GM18951 (cell line): ENCODE measurements around the gene DEDD.

Source experiments
- POLR2A ChIP-seq: IDR thresholded peaks from 4 replicates; pipeline ENCODE4 v1.6.1; 2011; ENCODE audit warnings: mild to moderate bottlenecking; ENCODE audit not compliant: insufficient read length, insufficient read depth; ENCODE audit errors: extremely low read depth
- in situ Hi-C: fragments of 300-500 bp; cut with MboI; formaldehyde crosslinking; loops from one replicate; pipeline ENCODE4 v1.12.0; 2022; ENCODE audit warnings: low sequenced_read_pairs, mixed read lengths, inconsistent platforms; ENCODE audit not compliant: unreplicated experiment

The DEDD gene

DNA sequence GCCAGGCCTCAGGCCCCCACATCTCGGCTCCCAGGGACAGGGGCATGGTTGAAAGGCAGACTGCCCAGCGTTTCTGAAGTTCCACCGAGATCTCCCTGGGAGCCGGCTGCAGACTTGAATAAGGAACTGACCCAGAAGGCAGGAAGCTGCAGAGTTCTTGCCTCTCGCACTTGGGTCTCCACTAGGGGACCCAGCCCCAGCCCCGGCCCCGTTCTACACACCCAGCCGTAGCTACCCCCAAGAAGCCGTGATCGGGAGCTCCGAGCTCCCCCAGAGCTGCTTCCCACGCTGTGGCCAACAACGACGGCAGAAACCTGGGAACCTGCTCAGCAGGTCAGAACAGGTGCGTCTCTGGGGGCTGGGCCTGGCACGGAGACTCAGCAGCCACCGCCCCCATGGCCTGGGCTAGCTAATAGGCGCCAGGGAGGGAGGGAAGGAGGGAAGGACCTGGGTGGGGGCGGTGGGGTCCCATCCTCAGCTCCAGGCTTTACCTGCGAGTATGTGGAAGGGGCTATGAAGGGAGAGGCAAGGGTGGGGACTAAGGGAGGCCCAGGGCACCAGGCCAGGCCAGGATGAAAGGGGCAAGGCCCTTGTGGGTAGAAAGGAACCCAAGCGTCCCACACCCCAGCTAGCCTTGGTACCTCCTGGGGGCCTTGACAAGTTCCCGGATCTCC lies 43.1 kb downstream of the DEDD start, which contains the start of gene NECTIN4:
TSS of gene NECTIN4 (minus strand) at position 308 of the 674 bp plus-strand sequence. CDS start at position 46, 262 bp downstream.
- in situ Hi-C loops, result no loop called here
- no peak for TF ChIP-seq POLR2A

DNA sequence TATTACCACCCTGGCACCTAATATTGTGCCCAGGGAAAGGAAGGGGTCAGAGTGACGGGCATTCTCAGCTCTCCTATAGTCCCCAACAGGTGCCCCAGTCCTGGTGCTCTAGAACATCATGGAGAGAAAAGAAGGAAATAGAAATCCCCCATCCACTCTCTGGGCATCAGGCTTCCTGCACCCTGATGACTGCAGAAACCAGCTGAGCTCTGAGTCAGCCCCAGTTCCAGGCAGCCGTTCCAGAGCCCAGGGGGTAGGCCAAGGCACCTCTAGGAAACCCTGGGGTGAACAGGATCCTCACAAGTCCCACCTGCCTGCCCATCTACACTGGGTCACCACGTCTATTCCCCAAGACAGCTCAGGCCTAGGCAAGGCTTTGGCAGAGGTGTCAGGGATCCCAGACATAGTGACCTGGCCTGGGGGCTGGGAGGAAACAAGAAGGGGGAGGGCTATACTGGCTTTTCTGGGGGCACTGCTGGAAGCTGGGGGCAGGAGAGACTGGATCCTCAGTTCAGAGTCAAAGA lies 43.8 kb downstream of the DEDD start:
- TF ChIP-seq POLR2A, result no peak
- in situ Hi-C loops, result no loop called here

DNA sequence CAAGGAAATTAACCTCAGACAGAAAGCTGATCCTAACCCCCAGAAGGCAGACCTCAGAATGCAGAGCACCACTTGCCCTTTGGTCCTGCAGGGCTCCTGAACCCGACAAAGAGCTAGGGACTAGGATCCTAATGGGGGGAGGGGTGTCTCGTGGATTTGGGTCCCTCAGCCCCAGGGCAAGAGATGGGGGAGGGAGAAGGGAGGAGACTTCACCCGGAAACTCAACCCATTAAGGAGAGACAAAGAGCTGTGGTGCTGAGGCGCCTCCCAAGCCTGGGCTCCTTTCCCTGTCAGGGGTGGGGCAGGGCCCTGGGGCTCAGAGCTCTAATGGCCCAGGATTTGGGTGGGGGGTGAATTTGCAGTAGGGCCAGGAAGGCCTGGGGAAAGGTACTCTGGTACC lies 46.0 kb downstream of the DEDD start:
- in situ Hi-C loops, result no loop called here

DNA sequence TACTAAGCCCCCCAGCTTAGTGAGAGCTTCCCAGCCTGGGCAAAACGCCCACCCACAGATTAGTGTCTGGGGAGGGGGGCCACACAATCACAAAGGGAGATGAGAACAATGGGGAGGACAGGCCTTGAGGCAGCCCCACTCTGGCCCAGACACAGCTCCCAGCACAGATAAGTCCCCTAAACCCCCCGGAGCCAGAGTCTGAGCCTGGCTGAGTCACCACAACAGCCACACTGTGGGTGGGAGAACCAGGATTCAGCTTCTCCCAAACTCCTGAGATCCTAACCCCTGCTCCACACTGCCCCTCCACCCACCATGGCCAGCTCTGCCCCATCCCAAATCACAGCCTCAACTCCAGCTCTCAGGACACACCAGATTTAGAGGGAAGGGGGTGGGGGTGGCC lies 47.3 kb downstream of the DEDD start:
- no peak for TF ChIP-seq POLR2A
- in situ Hi-C loops, result no loop called here

More for the DNA sequence above, 46.0 kb downstream of the DEDD start:
- no peak for TF ChIP-seq POLR2A

DNA sequence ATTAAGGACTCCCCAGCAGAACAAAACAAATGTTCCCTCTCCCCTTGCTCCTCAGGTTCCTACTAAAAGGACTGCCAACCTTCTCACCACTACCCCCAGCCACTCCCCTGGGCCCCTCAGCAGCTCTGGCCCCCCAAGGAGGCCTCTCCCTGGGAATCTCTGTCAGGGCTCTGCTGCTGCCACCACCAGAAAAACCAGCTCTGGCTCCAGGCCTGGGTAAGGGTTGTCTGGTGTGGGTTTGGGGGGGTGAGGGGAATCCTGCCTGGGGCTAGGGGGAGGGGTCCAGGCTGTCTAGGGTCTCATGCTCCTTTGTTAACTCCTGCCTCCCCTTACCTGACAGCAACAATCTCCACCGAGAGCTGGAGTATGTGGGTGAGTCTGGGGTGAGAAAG lies 47.9 kb downstream of the DEDD start:
- TF ChIP-seq POLR2A, result no peak
- in situ Hi-C loops, result no loop called here

GRCh38 chr1:161083748-161084596 lies 48.5 kb downstream of the DEDD start:
- in situ Hi-C loops, result no loop called here
- TF ChIP-seq POLR2A, result no peak

DNA sequence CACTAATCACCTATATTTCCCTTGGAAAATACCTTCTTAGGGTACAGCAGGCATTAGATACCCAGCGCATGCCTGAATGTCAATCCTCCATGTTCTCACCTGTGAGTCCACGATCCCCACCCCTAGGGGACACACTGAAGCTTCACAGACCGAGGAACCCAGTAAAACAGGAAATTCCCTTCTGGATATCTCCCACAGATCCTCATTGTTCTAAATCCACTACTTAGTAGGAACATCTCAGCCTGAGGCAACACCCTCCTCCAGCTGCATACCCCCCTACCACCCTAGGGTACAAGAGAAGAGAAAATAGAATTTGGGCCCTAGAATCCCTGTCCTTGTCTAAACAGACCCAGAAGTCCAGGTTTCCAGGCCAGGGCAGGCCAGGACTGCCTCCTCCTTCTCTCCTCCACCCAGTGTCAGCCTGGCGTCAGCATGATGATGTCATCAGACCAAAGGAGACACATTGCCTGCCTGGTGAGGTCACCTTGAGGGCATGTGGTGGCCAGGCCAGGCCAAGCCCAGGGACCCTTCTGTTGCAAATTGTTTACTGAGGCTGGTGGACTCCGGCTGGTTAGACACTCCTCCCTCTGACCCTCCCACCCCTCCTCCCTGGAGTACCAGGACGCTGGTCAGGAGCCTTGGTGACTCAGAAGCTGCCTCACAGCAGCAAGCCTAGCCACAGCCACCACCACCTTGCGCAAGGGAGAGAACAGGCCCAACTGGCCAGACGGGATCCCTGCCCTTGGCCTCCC lies 49.3 kb downstream of the DEDD start:
- no peak for TF ChIP-seq POLR2A

GRCh38 chr1:161082483-161082882 lies 50.0 kb downstream of the DEDD start:
- no peak for TF ChIP-seq POLR2A

More for the DNA sequence above, 49.3 kb downstream of the DEDD start:
- in situ Hi-C loops, result no loop called here

GRCh38 chr1:161081519-161081918 lies 50.9 kb downstream of the DEDD start:
- in situ Hi-C loops, result no loop called here
- TF ChIP-seq POLR2A, result no peak

More at GRCh38 chr1:161082483-161082882, 50.0 kb downstream of the DEDD start:
- in situ Hi-C loops, result no loop called here

- in situ Hi-C loops, result no loop called here
- no peak for TF ChIP-seq POLR2A
Measured at GRCh38 chr1:161080441-161081405, 51.7 kb downstream of the DEDD start.

- in situ Hi-C loops, result no loop called here
- TF ChIP-seq POLR2A, result no peak
Measured at GRCh38 chr1:161079436-161080110, 52.9 kb downstream of the DEDD start.
